HepG2 (cell line): ENCODE measurements around the gene RGS13. TPM values are rescaled to one million over a fixed set of nuclear protein-coding genes. Genes with fewer than 3 reads are reported as not detected.
A peak's percentile ranks its signal among the peaks of the same experiment; 100 is the strongest.

ENCODE experiments used
- ATF3 ChIP-seq: sonication (generic); formaldehyde crosslinking; IDR thresholded peaks from 2 replicates; pipeline ENCODE4 v1.4.0; 2020; ENCODE audit warnings: missing genetic modification reagents
- CBX5 ChIP-seq: sonication (generic); formaldehyde crosslinking; IDR thresholded peaks from 2 replicates; pipeline ENCODE4 v1.4.0; 2020; ENCODE audit warnings: missing genetic modification reagents, borderline replicate concordance
- CERS6 ChIP-seq: sonication (generic); formaldehyde crosslinking; IDR thresholded peaks from 2 replicates; pipeline ENCODE4 v1.5.0; 2020; ENCODE audit warnings: missing genetic modification reagents
- CTCF ChIP-seq: sonication (generic); formaldehyde crosslinking; IDR thresholded peaks from 2 replicates; pipeline ENCODE4 v1.5.0; 2020; ENCODE audit warnings: mild to moderate bottlenecking, missing genetic modification reagents, moderate library complexity
- DRAP1 ChIP-seq: IDR thresholded peaks from 2 replicates; pipeline ENCODE4 v1.6.1; 2016; ENCODE audit warnings: missing genetic modification reagents, missing compliant biosample characterization
- EZH2 ChIP-seq: conservative IDR thresholded peaks from 2 replicates; pipeline ENCODE4 v1.6.1; 2012; ENCODE audit warnings: mild to moderate bottlenecking, low read depth, low read length, moderate library complexity
- FOXM1 ChIP-seq: sonication (generic); formaldehyde crosslinking; IDR thresholded peaks from 2 replicates; pipeline ENCODE4 v1.5.0; 2020; ENCODE audit warnings: missing genetic modification reagents
- GATA4 ChIP-seq: sonication (generic); IDR thresholded peaks from 2 replicates; pipeline ENCODE4 v1.6.1; 2016; ENCODE audit warnings: antibody characterized with exemption, low read depth, borderline replicate concordance
- HNRNPLL ChIP-seq: fragments of 200-400 bp; formaldehyde crosslinking; IDR thresholded peaks from 2 replicates; pipeline ENCODE4 v1.6.1; 2017; ENCODE audit warnings: mild to moderate bottlenecking, low read depth, low read length; ENCODE audit not compliant: poor library complexity, severe bottlenecking
- HOXA5 ChIP-seq: sonication (generic); formaldehyde crosslinking; IDR thresholded peaks from 2 replicates; pipeline ENCODE4 v1.4.0; 2020; ENCODE audit warnings: missing genetic modification reagents
- MLLT10 ChIP-seq: sonication (generic); formaldehyde crosslinking; IDR thresholded peaks from 2 replicates; pipeline ENCODE4 v1.4.0; 2020; ENCODE audit warnings: missing genetic modification reagents
- MTA1 ChIP-seq: sonication (generic); formaldehyde crosslinking; IDR thresholded peaks from 2 replicates; pipeline ENCODE4 v1.4.0; 2020; ENCODE audit warnings: missing genetic modification reagents, mild to moderate bottlenecking, borderline replicate concordance
- NCOA1 ChIP-seq: sonication (generic); formaldehyde crosslinking; IDR thresholded peaks from 2 replicates; pipeline ENCODE4 v1.9.0; 2021; ENCODE audit warnings: missing genetic modification reagents
- POGZ ChIP-seq: sonication (generic); formaldehyde crosslinking; IDR thresholded peaks from 2 replicates; pipeline ENCODE4 v1.4.0; 2020; ENCODE audit warnings: mild to moderate bottlenecking, missing genetic modification reagents
- SNAPC2 ChIP-seq: sonication (generic); formaldehyde crosslinking; IDR thresholded peaks from 2 replicates; pipeline ENCODE4 v1.8.1; 2022; ENCODE audit warnings: mild to moderate bottlenecking, missing genetic modification reagents
- TOPORS ChIP-seq: sonication (generic); formaldehyde crosslinking; IDR thresholded peaks from 2 replicates; pipeline ENCODE4 v1.8.0; 2023; ENCODE audit warnings: mild to moderate bottlenecking, missing genetic modification reagents
- YEATS2 ChIP-seq: sonication (generic); formaldehyde crosslinking; IDR thresholded peaks from 2 replicates; pipeline ENCODE4 v1.4.0; 2020; ENCODE audit warnings: missing genetic modification reagents, borderline replicate concordance
- ZBTB20 ChIP-seq: sonication (generic); formaldehyde crosslinking; IDR thresholded peaks from 2 replicates; pipeline ENCODE4 v1.8.1; 2023; ENCODE audit warnings: missing genetic modification reagents, low read depth, mild to moderate bottlenecking, borderline replicate concordance
- ZFP91 ChIP-seq: sonication (generic); formaldehyde crosslinking; IDR thresholded peaks from 2 replicates; pipeline ENCODE4 v1.9.0; 2022; ENCODE audit warnings: missing genetic modification reagents, mild to moderate bottlenecking, borderline replicate concordance
- ZMYM4 ChIP-seq: sonication (generic); formaldehyde crosslinking; IDR thresholded peaks from 2 replicates; pipeline ENCODE4 v1.8.1; 2023; ENCODE audit warnings: mild to moderate bottlenecking, missing genetic modification reagents
- ZNF205 ChIP-seq: IDR thresholded peaks from 2 replicates; pipeline ENCODE4 v1.6.1; 2018; ENCODE audit warnings: missing biosample characterization, missing genetic modification reagents
- ZNF317 ChIP-seq: sonication (generic); formaldehyde crosslinking; IDR thresholded peaks from 2 replicates; pipeline ENCODE4 v1.5.0; 2020; ENCODE audit warnings: mild to moderate bottlenecking, missing genetic modification reagents
- ZNF331 ChIP-seq: sonication (generic); formaldehyde crosslinking; IDR thresholded peaks from 2 replicates; pipeline ENCODE4 v1.4.0; 2020; ENCODE audit warnings: missing genetic modification reagents
- ZNF607 ChIP-seq: sonication (generic); formaldehyde crosslinking; IDR thresholded peaks from 2 replicates; pipeline ENCODE4 v1.5.1; 2020; ENCODE audit warnings: missing genetic modification reagents, mild to moderate bottlenecking, borderline replicate concordance
- ZNF644 ChIP-seq: IDR thresholded peaks from 2 replicates; pipeline ENCODE4 v1.6.1; 2016; ENCODE audit warnings: low read depth
- ZNF792 ChIP-seq: IDR thresholded peaks from 2 replicates; pipeline ENCODE4 v1.6.1; 2016
- polyA plus RNA-seq, 8 experiments: library from polyadenylated mRNA; depleted of rRNA in 3 of 8; stranded (reverse) in 7 of 8; unstranded in 1 of 8; fragments of >200 nt; fragmentation: Illumina TruSeq in 4 of 8; extraction: Trizol in 4 of 8; gene quantifications; 2 replicates each; pipeline versions ENCODE4 v1.2.1 to v1.2.3, GENCODE V29; 2011 to 2016; ENCODE audit warnings: low read depth in 4 of 8, missing spikeins in 1 of 8, mixed read lengths in 1 of 8; ENCODE audit not compliant: insufficient read depth in 1 of 8
- total RNA-seq, 5 experiments: library from RNA; depleted of rRNA; stranded (reverse); fragments of >200 nt; fragmentation: Illumina TruSeq; extraction: Trizol; gene quantifications; 2 replicates each; pipeline ENCODE4 v1.2.3, GENCODE V29; 2016; ENCODE audit warnings: low read depth in 1 of 5

The RGS13 gene
- total and polyA plus RNA-seq, 2 of the 13 experiments (the other 11 are each of a cell fraction or from before 2014, with no cell fraction given) = not detected

GRCh38 chr1:192668409-192668983 lies 32.5 kb downstream of the RGS13 start (continued):
- 0 out of 2 replicates have a peak, but pooled peaks have one; percentile 27 for TF ChIP-seq ZFP91 (CRISPR knock-in tag)
- TF ChIP-seq CTCF (CRISPR knock-in tag) = peak; percentile 45; the same call in 1 of the 2 replicates
- TF ChIP-seq ZNF792 (CRISPR knock-in tag) = 0 out of 2 replicates have a peak, but pooled peaks have one; percentile 29
- TF ChIP-seq DRAP1 = peak; percentile 20; the same call in 1 of the 2 replicates
- no peak for TF ChIP-seq HNRNPLL
- TF ChIP-seq ZMYM4 (CRISPR knock-in tag) = peak; percentile 60
- 0 out of 2 replicates have a peak, but pooled peaks have one; percentile 16 for TF ChIP-seq ZNF205 (CRISPR knock-in tag)
- 0 out of 2 replicates have a peak, but pooled peaks have one; percentile 19 for TF ChIP-seq ZBTB20
- TF ChIP-seq POGZ (CRISPR knock-in tag) = peak; percentile 45; the same call in 1 of the 2 replicates
- TF ChIP-seq TOPORS (CRISPR knock-in tag) = no peak
- no peak for TF ChIP-seq MLLT10 (CRISPR knock-in tag)
- peak; percentile 30; the same call in 1 of the 2 replicates for TF ChIP-seq ZNF317 (CRISPR knock-in tag)
- TF ChIP-seq SNAPC2 (CRISPR knock-in tag) = no peak
- TF ChIP-seq CERS6 = no peak
- TF ChIP-seq ZNF607 = 0 out of 2 replicates have a peak, but pooled peaks have one; percentile 31
- TF ChIP-seq ZNF644 = peak; percentile 61
- TF ChIP-seq NCOA1 (CRISPR knock-in tag) = no peak
- no peak for TF ChIP-seq EZH2
- no peak for TF ChIP-seq FOXM1 (CRISPR knock-in tag)
- no peak for TF ChIP-seq MTA1 (CRISPR knock-in tag)
- 0 out of 2 replicates have a peak, but pooled peaks have one; percentile 33 for TF ChIP-seq ZNF331 (CRISPR knock-in tag)
- TF ChIP-seq CBX5 (CRISPR knock-in tag) = peak; percentile 40; the same call in 1 of the 2 replicates
- no peak for TF ChIP-seq GATA4
- no peak for TF ChIP-seq ATF3 (CRISPR knock-in tag)
- TF ChIP-seq HOXA5 = no peak
- TF ChIP-seq YEATS2 = no peak
